GM18868 (cell line): ENCODE measurements around the gene SLC40A1.

Experiments
- ATAC-seq: cut with Tn5 transposase; IDR thresholded peaks from one replicate; pipeline ENCODE4 v1.9.1; 2021; ENCODE audit warnings: mild to moderate bottlenecking, moderate library complexity; ENCODE audit not compliant: unreplicated experiment

The SLC40A1 gene

GRCh38 chr2:189517847-189518535, 62.6 kb downstream of the SLC40A1 start:
- ATAC-seq: no peak

- ATAC-seq: no peak
Measured at GRCh38 chr2:189516546-189516945, 64.0 kb downstream of the SLC40A1 start.

- ATAC-seq: no peak
Measured at GRCh38 chr2:189515264-189515663, 65.3 kb downstream of the SLC40A1 start.

- ATAC-seq: no peak
Measured at GRCh38 chr2:189514104-189514503, 66.5 kb downstream of the SLC40A1 start.

GRCh38 chr2:189512879-189513278, 67.7 kb downstream of the SLC40A1 start:
- no peak for ATAC-seq

GRCh38 chr2:189511960-189512319, 68.6 kb downstream of the SLC40A1 start:
- no peak for ATAC-seq

GRCh38 chr2:189511210-189511959, 69.2 kb downstream of the SLC40A1 start:
- ATAC-seq: no peak
